K562 (cell line): Measurements from ENCODE around the gene NDOR1. TPM values are rescaled to one million over a fixed set of nuclear protein-coding genes. Genes with fewer than 3 reads are reported as not detected.

Experiments used
- CGGBP1 ChIP-seq: fragments of 250-450 bp; sonication (Bioruptor Pico); IDR thresholded peaks from 2 replicates; pipeline ENCODE4 v1.9.0; 2021; ENCODE audit warnings: mild to moderate bottlenecking
- CHCHD3 ChIP-seq: fragments of 250-450 bp; sonication (Bioruptor Pico); IDR thresholded peaks from 2 replicates; pipeline ENCODE4 v2.1.2; 2022; ENCODE audit warnings: mild to moderate bottlenecking
- FOS ChIP-seq: IDR thresholded peaks from 3 replicates; pipeline ENCODE4 v1.6.1; 2011; ENCODE audit not compliant: insufficient read length; ENCODE audit errors: extremely low read depth
- HNRNPLL ChIP-seq: fragments of 200-400 bp; formaldehyde crosslinking; IDR thresholded peaks from 2 replicates; pipeline ENCODE4 v1.6.1; 2017; ENCODE audit warnings: low read length, low read depth, mild to moderate bottlenecking; ENCODE audit not compliant: poor library complexity, severe bottlenecking
- HOMEZ ChIP-seq: fragments of 250-450 bp; sonication (Bioruptor Pico); IDR thresholded peaks from 2 replicates; pipeline ENCODE4 v1.4.0; 2020; ENCODE audit warnings: mild to moderate bottlenecking, moderate library complexity
- KAT7 ChIP-seq: sonication (generic); formaldehyde crosslinking; IDR thresholded peaks from 2 replicates; pipeline ENCODE4 v1.8.0; 2022; ENCODE audit warnings: missing genetic modification reagents, mild to moderate bottlenecking, borderline replicate concordance
- ZMIZ1 ChIP-seq, 2 experiments: fragments of 150-350 bp in 1 of 2; IDR thresholded peaks; 2 replicates each; pipeline ENCODE4 v1.6.1; 2012 to 2016; ENCODE audit warnings: low read depth in 2 of 2, low read length in 2 of 2, mild to moderate bottlenecking in 1 of 2, moderate library complexity in 1 of 2
- ZNF707 ChIP-seq: fragments of 250-450 bp; sonication (Bioruptor Pico); conservative IDR thresholded peaks from 2 replicates; pipeline ENCODE4 v1.8.0; 2022; ENCODE audit warnings: inconsistent platforms, mild to moderate bottlenecking, moderate library complexity
- ZNF830 ChIP-seq: fragments of 250-450 bp; sonication (Bioruptor Pico); IDR thresholded peaks from 2 replicates; pipeline ENCODE4 v1.5.0; 2021; ENCODE audit warnings: mild to moderate bottlenecking
- polyA plus RNA-seq, 8 experiments: library from polyadenylated mRNA; depleted of rRNA in 4 of 8; stranded (reverse) in 5 of 8; unstranded in 3 of 8; fragments of >200 nt; fragmentation: Nextera tagmentation in 2 of 8; fragmentation: Illumina TruSeq in 1 of 8; extraction: Ambion mirVana in 2 of 8; extraction: Trizol in 1 of 8; gene quantifications; 2 replicates each; pipeline versions ENCODE4 v1.2.1 to v1.2.3, GENCODE V29; 2011 to 2014; ENCODE audit warnings: inconsistent platforms in 1 of 8, missing spikeins in 1 of 8
- total RNA-seq, 7 experiments: library from RNA; depleted of rRNA in 6 of 7; stranded (reverse); fragments of >200 nt in 6 of 7; fragmentation: Illumina TruSeq in 2 of 7; extraction: Trizol in 2 of 7; gene quantifications; 2 replicates each; pipeline versions ENCODE4 v1.2.1 to v1.2.3, GENCODE V29; 2011 to 2021; ENCODE audit warnings: low replicate concordance in 1 of 7

The NDOR1 gene
- total and polyA plus RNA-seq, 9 of the 15 experiments (the other 6 are each of a cell fraction or from before 2014, with no cell fraction given): 0.06 to 36.9 (median 6.9) TPM

GRCh38 chr9:137242269-137243203 is 37.0 kb downstream of the NDOR1 start (continued):
- peak; percentile 29; the same call in 1 of the 2 replicates for TF ChIP-seq KAT7
- no peak for TF ChIP-seq ZMIZ1 (IDR thresholded peaks at IDR 0.05; ENCODE audit: low read depth in 2 of 2, low read length in 2 of 2)
- TF ChIP-seq FOS: no peak
- TF ChIP-seq CGGBP1: no peak
- no peak for TF ChIP-seq HOMEZ (CRISPR knock-in tag)
- TF ChIP-seq ZNF830 (CRISPR knock-in tag): no peak
- TF ChIP-seq ZNF707 (CRISPR knock-in tag): peak; percentile 61; the same call in 1 of the 2 replicates
- peak; percentile 0 for TF ChIP-seq HNRNPLL
- TF ChIP-seq CHCHD3 (CRISPR knock-in tag): no peak
